Kidney (tissue), 14 donors: ENCODE results near the gene KCNA1. TPM values are rescaled to one million over a fixed set of nuclear protein-coding genes. Genes with fewer than 3 reads are reported as not detected.

Source experiments
- DNase-seq, 5 donors: peaks; one replicate each; pipeline ENCODE4 v3.0.0-alpha.2; 2013 to 2020
- FAIRE-seq: peaks from 2 replicates; lab custom pipeline; 2012; peaks lifted over from hg19 to GRCh38; lab: Jason Lieb, UNC
- H3K27ac ChIP-seq, 2 donors: one replicate each; pipeline ENCODE4 v1.7.0; 2013; ENCODE audit warnings: low read depth in 2 of 2, low read length in 2 of 2, inconsistent platforms in 1 of 2
- H3K27me3 ChIP-seq: one replicate; pipeline ENCODE4 v1.7.1; 2013; ENCODE audit warnings: low read length, inconsistent platforms; ENCODE audit not compliant: control insufficient read depth, insufficient read depth
- H3K36me3 ChIP-seq, 3 donors: one replicate each; pipeline versions ENCODE4 v1.7.0 to v1.7.1; 2013; ENCODE audit warnings: low read length in 3 of 3, control low read depth in 1 of 3, inconsistent platforms in 1 of 3; ENCODE audit not compliant: insufficient read depth in 3 of 3, control insufficient read depth in 2 of 3
- H3K4me1 ChIP-seq, 3 donors: one replicate each; pipeline versions ENCODE4 v1.7.0 to v1.7.1; 2013; ENCODE audit warnings: low read length in 3 of 3, inconsistent platforms in 1 of 3, low read depth in 1 of 3; ENCODE audit not compliant: control insufficient read depth in 2 of 3, insufficient read depth in 2 of 3
- H3K4me3 ChIP-seq, 3 donors: one replicate each; pipeline versions ENCODE4 v1.7.0 to v1.8.1; 2013; ENCODE audit warnings: low read length in 3 of 3, control low read depth in 1 of 3, inconsistent platforms in 1 of 3
- H3K9ac ChIP-seq, 3 donors: one replicate each; pipeline versions ENCODE4 v1.7.0 to v1.7.1; 2013; ENCODE audit warnings: low read length in 3 of 3, control low read depth in 1 of 3, inconsistent platforms in 1 of 3
- H3K9me3 ChIP-seq, 3 donors: one replicate each; pipeline versions ENCODE4 v1.7.0 to v1.7.1; 2013; ENCODE audit warnings: low read length in 3 of 3, control low read depth in 1 of 3, inconsistent platforms in 1 of 3; ENCODE audit not compliant: control insufficient read depth in 2 of 3, insufficient read depth in 1 of 3
- intact Hi-C: fragments of 100-400 bp; cut with DNase I; formaldehyde crosslinking; loops from one replicate; pipeline ENCODE4 v1.11.1; 2022
- polyA plus RNA-seq: library from polyadenylated mRNA; stranded (reverse); fragments of 350-450 nt; fragmentation: Illumina TruSeq; extraction: RNeasy Lipid Tissue Mini Kit (QIAGEN cat#74804); gene quantifications from one replicate; pipeline ENCODE4 v1.2.3, GENCODE V29; 2014; ENCODE audit warnings: low read depth, low replicate concordance; ENCODE audit not compliant: insufficient read depth
- total RNA-seq: library from RNA; stranded (reverse); fragmentation: NEBNext Ultra II Directional; extraction: Animal tissue kit (Norgen Biotek cat#: 25700); gene quantifications from one replicate; pipeline ENCODE4 v1.2.1, GENCODE V29; 2021
- TF ChIP-seq, protein P1 (sequence below): IDR thresholded peaks from 3 replicates; pipeline ENCODE4 v1.5.1; 2012; ENCODE audit warnings: mild to moderate bottlenecking, moderate library complexity, borderline replicate concordance; ENCODE audit not compliant: insufficient read depth; ENCODE audit errors: extremely low read depth
- donor health status: control.
- donor health status: control.
- donor health status: control.
- donor health status: control.
- donor health status: control.
- donor health status: DM: yes; HTN: yes; CAD: no.
- donor health status: Normal renal cell carcinoma (clear cell type).

KCNA1 gene
- total and polyA plus RNA-seq, 2 donors from 2014 or later = not detected

DNA sequence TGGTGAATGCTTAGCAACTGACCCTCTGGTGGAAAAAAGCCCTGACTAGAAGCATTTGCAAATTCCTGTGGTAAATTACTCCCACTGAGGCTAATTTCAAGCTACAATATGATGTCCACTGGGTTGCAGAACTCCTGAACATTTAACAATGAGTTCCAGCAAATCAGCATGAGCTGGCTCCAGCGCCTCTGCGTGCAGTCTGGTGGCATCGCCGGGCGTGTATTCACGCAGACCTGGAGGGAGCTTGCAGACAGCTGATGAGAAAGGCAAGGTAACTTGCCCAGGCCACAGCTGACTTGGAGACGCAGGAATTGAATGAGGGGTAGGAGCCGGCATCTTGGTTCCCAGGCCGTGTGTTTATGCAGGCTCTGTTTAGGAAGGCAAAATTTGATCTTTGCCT lies 45.1 kb upstream of the KCNA1 start:
- DNase-seq (no peak), FAIRE-seq (no peak)
- TF ChIP-seq, protein P1, sequence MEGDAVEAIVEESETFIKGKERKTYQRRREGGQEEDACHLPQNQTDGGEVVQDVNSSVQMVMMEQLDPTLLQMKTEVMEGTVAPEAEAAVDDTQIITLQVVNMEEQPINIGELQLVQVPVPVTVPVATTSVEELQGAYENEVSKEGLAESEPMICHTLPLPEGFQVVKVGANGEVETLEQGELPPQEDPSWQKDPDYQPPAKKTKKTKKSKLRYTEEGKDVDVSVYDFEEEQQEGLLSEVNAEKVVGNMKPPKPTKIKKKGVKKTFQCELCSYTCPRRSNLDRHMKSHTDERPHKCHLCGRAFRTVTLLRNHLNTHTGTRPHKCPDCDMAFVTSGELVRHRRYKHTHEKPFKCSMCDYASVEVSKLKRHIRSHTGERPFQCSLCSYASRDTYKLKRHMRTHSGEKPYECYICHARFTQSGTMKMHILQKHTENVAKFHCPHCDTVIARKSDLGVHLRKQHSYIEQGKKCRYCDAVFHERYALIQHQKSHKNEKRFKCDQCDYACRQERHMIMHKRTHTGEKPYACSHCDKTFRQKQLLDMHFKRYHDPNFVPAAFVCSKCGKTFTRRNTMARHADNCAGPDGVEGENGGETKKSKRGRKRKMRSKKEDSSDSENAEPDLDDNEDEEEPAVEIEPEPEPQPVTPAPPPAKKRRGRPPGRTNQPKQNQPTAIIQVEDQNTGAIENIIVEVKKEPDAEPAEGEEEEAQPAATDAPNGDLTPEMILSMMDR = no peak
- no peak overlapping the region for H3K9ac ChIP-seq
- H3K36me3 ChIP-seq = no peaks in the 10 kb centered on the region
- no peak overlapping the region for H3K27ac ChIP-seq
- H3K4me3 ChIP-seq = no peak overlapping the region
- H3K27me3 ChIP-seq = no peaks in the 10 kb centered on the region
- intact Hi-C loops = no loop called here
- H3K9me3 ChIP-seq = no peaks in the 10 kb centered on the region
- no peaks in the 10 kb centered on the region for H3K4me1 ChIP-seq

DNA sequence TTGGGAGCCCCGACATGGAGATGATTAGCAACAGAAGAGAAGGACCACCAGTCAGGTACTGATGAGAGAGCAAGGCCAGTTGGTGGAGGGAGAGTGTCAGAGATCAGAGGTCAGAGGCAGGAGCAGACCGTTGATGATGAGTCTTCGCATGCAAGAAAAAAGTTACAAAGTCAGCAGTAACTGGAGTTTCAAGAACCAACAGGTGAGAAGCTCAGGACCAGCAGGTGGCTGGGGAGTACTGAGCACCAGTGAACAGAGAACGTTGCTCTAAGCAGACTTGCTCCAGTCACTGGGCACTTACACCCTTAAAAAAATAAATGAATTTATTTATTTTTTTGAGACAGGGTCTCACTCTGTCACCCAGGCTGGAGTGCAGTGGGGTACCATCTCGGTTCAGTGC lies 44.5 kb upstream of the KCNA1 start:
- intact Hi-C loops = no loop called here
- Histone ChIP-seq H3K9ac (no peak overlapping the region), H3K27me3 (no peaks in the 10 kb centered on the region), H3K4me1 (no peaks in the 10 kb centered on the region), H3K9me3 (no peaks in the 10 kb centered on the region), H3K27ac (no peak overlapping the region), H3K36me3 (no peaks in the 10 kb centered on the region), H3K4me3 (no peak overlapping the region)
- FAIRE-seq (no peak), DNase-seq (no peak)
- TF ChIP-seq, protein P1 = no peak

DNA sequence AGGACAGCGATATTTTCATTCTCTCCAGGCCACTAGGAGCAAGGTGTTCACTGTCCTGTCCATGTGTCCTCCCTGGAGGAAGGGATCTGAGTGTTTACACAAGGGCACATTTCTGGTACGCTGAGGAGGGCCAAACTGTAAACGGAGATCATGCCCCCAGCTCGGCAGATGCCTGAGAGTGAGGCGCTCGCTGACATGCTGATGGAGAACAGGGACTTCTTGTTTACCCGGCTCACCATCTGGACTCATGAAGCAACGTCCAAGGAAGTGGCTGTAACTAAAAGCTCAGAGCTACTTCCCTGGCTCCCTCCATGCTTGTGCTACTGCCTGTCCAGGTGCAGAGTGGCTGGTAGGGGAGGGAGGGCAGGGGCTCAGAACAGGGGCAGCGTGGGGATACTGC lies 43.4 kb upstream of the KCNA1 start:
- FAIRE-seq (no peak), DNase-seq (no peak)
- H3K9ac ChIP-seq = no peak overlapping the region
- H3K4me1 ChIP-seq = no peaks in the 10 kb centered on the region
- TF ChIP-seq, protein P1 = no peak
- H3K4me3 ChIP-seq = no peak overlapping the region
- no peak overlapping the region for H3K27ac ChIP-seq
- no peaks in the 10 kb centered on the region for H3K36me3 ChIP-seq
- H3K27me3 ChIP-seq = no peaks in the 10 kb centered on the region
- H3K9me3 ChIP-seq = no peaks in the 10 kb centered on the region
- intact Hi-C loops = no loop called here

DNA sequence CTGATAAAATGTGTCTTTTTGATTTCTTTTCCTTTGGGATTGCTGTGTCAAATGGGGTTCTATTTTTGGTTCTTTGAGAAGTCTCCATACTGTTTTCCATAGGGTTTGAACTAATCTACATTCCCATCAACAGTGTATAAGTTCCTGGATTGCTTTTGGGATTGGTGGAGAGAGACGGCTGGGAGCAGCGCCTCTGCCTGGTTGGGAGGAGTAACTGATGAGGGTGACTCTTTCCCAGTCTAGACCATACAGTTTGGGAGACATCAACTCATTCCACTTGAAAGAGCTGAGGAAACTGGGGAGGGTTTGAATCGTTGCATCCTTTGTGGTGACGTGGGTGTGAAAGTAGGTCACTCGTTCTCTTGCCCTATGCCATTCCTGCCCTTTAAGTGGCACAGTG lies 42.3 kb upstream of the KCNA1 start:
- Histone ChIP-seq H3K36me3 (no peaks in the 10 kb centered on the region), H3K27me3 (no peaks in the 10 kb centered on the region), H3K4me3 (no peak overlapping the region), H3K9me3 (no peaks in the 10 kb centered on the region), H3K9ac (no peak overlapping the region), H3K27ac (no peak overlapping the region), H3K4me1 (no peaks in the 10 kb centered on the region)
- intact Hi-C loops = no loop called here
- FAIRE-seq (no peak), DNase-seq (no peak)
- TF ChIP-seq, protein P1 = no peak
